GM12878 (cell line): Measurements from ENCODE around the gene NHSL1. TPM values are rescaled to one million over a fixed set of nuclear protein-coding genes. Genes with fewer than 3 reads are reported as not detected.

Source experiments
- ATAC-seq: fragments of 200-7000 bp; cut with Tn5 transposase; 3 replicates; pipeline ENCODE4 v1.9.1; 2020; ENCODE audit warnings: mild to moderate bottlenecking, moderate library complexity
- BruUV-seq: library from RNA; stranded (reverse); fragments of 400-500 nt; replicated peaks from 2 replicates; lab custom pipeline; 2021; lab: Mats Ljungman, UMichigan
- CTCF ChIA-PET: fragments of 300-600 bp; sonication (Branson Sonifier 250); formaldehyde crosslinking; extraction: SDS; loops from one replicate; lab custom pipeline; 2021; ENCODE audit warnings: inconsistent platforms; lab: Yijun Ruan, JAX
- POLR2A ChIA-PET: fragments of 350-600 bp; formaldehyde crosslinking; extraction: SDS; loops from one replicate; lab custom pipeline; 2021; ENCODE audit warnings: inconsistent platforms; lab: Charles Lee
- RAD21 ChIA-PET: fragments of 300-600 bp; sonication (Branson Sonifier 250); formaldehyde crosslinking; loops from one replicate; lab custom pipeline; 2023; ENCODE audit warnings: antibody characterized with exemption; ENCODE audit not compliant: unreplicated experiment; lab: Charles Lee
- SMC1A ChIA-PET: fragments of 300-600 bp; sonication (Branson Sonifier 250); formaldehyde crosslinking; loops from one replicate; lab custom pipeline; 2023; ENCODE audit not compliant: unreplicated experiment, uncharacterized antibody; lab: Charles Lee
- DNase-seq: peaks from one replicate; pipeline ENCODE4 v3.0.0-alpha.2; 2011; ENCODE audit warnings: low read depth, low spot score
- FAIRE-seq: peaks from 3 replicates; lab custom pipeline; 2011; peaks lifted over from hg19 to GRCh38; lab: Jason Lieb, UNC
- H2AFZ ChIP-seq: 2 replicates; pipeline ENCODE4 v1.6.0; 2011; ENCODE audit warnings: low read depth, low read length, control low read depth; ENCODE audit not compliant: control insufficient read depth
- H3K27ac ChIP-seq: 2 replicates; pipeline ENCODE4 v1.5.1; 2011; ENCODE audit warnings: control low read depth; ENCODE audit not compliant: control insufficient read depth, insufficient read depth
- H3K27me3 ChIP-seq, 2 experiments: replicated peaks in 1 of 2; 2 replicates each; pipeline versions ENCODE4 v1.6.0 to v1.6.1; 2011; ENCODE audit warnings: low read length in 1 of 2; ENCODE audit not compliant: control insufficient read depth in 2 of 2, insufficient read depth in 2 of 2
- H3K36me3 ChIP-seq, 2 experiments: 2 replicates each; pipeline ENCODE4 v1.5.1; 2011; ENCODE audit warnings: low read length in 1 of 2; ENCODE audit not compliant: control insufficient read depth in 2 of 2, insufficient read depth in 2 of 2
- H3K4me1 ChIP-seq: 2 replicates; pipeline ENCODE4 v1.6.1; 2011; ENCODE audit warnings: mild to moderate bottlenecking, low read length, moderate library complexity, mixed read lengths; ENCODE audit not compliant: control insufficient read depth, insufficient read depth
- H3K4me2 ChIP-seq: 2 replicates; pipeline ENCODE4 v1.6.0; 2011; ENCODE audit warnings: control low read depth; ENCODE audit not compliant: control insufficient read depth, insufficient read depth
- H3K4me3 ChIP-seq: fragments of 200-600 bp; sonication (generic); 2 replicates; pipeline ENCODE4 v1.5.1; 2016
- H3K79me2 ChIP-seq: 2 replicates; pipeline ENCODE4 v1.6.0; 2011; ENCODE audit warnings: low read length; ENCODE audit not compliant: control insufficient read depth, insufficient read depth
- H3K9ac ChIP-seq: 2 replicates; pipeline ENCODE4 v1.8.0; 2011; ENCODE audit warnings: low read length, control low read depth, mixed read lengths; ENCODE audit not compliant: control insufficient read depth, insufficient read depth
- H3K9me3 ChIP-seq: replicated peaks from 3 replicates; pipeline ENCODE4 v1.5.1; 2011; ENCODE audit warnings: mild to moderate bottlenecking, low read length; ENCODE audit not compliant: control insufficient read depth, insufficient read depth
- H4K20me1 ChIP-seq: 2 replicates; pipeline ENCODE4 v1.6.0; 2011; ENCODE audit not compliant: control insufficient read depth, insufficient read depth
- BMI1 ChIP-seq: fragments of 450-650 bp; IDR thresholded peaks from 2 replicates; pipeline ENCODE4 v1.6.1; 2016; ENCODE audit warnings: mild to moderate bottlenecking, moderate library complexity, borderline replicate concordance
- CEBPB ChIP-seq, 2 experiments: fragments of 150-350 bp in 1 of 2; IDR thresholded peaks; 2 replicates each; pipeline ENCODE4 v1.6.1; 2012 to 2014; ENCODE audit warnings: low read depth in 2 of 2, low read length in 2 of 2, borderline replicate concordance in 1 of 2, inconsistent platforms in 1 of 2
- CREM ChIP-seq: IDR thresholded peaks from 2 replicates; pipeline ENCODE4 v1.6.1; 2014; ENCODE audit warnings: antibody characterized with exemption, low read depth
- EGR1 ChIP-seq, 2 experiments: IDR thresholded peaks; 1 replicate in 1 of 2; 2 replicates in 1 of 2; pipeline ENCODE4 v1.6.1; 2011 to 2012; ENCODE audit warnings: low read depth in 2 of 2, low read length in 2 of 2, borderline replicate concordance in 1 of 2, mild to moderate bottlenecking in 1 of 2, moderate library complexity in 1 of 2
- HCFC1 ChIP-seq: fragments of 150-350 bp; IDR thresholded peaks from 2 replicates; pipeline ENCODE4 v1.6.1; 2014; ENCODE audit warnings: low read length
- HDAC6 ChIP-seq: fragments of 200-600 bp; sonication (generic); IDR thresholded peaks from one replicate; pipeline ENCODE4 v1.8.0; 2017; ENCODE audit warnings: antibody characterized with exemption; ENCODE audit not compliant: unreplicated experiment
- MTA2 ChIP-seq: fragments of 450-650 bp; IDR thresholded peaks from 2 replicates; pipeline ENCODE4 v1.6.1; 2016; ENCODE audit warnings: low read depth, mild to moderate bottlenecking, moderate library complexity
- NBN ChIP-seq: fragments of 450-650 bp; IDR thresholded peaks from 2 replicates; pipeline ENCODE4 v1.6.1; 2016
- POLR2A ChIP-seq: IDR thresholded peaks from 2 replicates; pipeline ENCODE4 v1.6.1; 2011; ENCODE audit warnings: low read depth, mild to moderate bottlenecking, low read length
- SUZ12 ChIP-seq: fragments of 200-600 bp; sonication (generic); IDR thresholded peaks from one replicate; pipeline ENCODE4 v1.6.1; 2018; ENCODE audit warnings: antibody characterized with exemption, mild to moderate bottlenecking; ENCODE audit not compliant: unreplicated experiment
- WGBS: methylation state at CpG from one replicate; pipeline ENCODE4 v1.1.6; 2016; ENCODE audit warnings: low lambda C conversion rate; ENCODE audit not compliant: insufficient replicate concordance, insufficient coverage; ENCODE audit errors: missing lambda C conversion rate; 5-methylcytosine and 5-hydroxymethylcytosine counted together
- in situ Hi-C: fragments of 300-500 bp; cut with MboI; formaldehyde crosslinking; loops from 9 replicates; pipeline ENCODE4 v1.14.3; 2018; ENCODE audit warnings: mixed read lengths
- intact Hi-C: fragments of 100-400 bp; cut with micrococcal nuclease; formaldehyde crosslinking; loops from one replicate; pipeline ENCODE4 v1.14.2; 2022; ENCODE audit not compliant: unreplicated experiment
- polyA plus RNA-seq, 11 experiments: library from polyadenylated mRNA; depleted of rRNA in 4 of 11; unstranded in 6 of 11; stranded (reverse) in 5 of 11; fragments of >200 nt; fragmentation: Nextera tagmentation in 4 of 11; fragmentation: Illumina TruSeq in 1 of 11; extraction: Ambion mirVana in 4 of 11; extraction: Trizol in 1 of 11; gene quantifications; 1 replicate in 1 of 11; 2 replicates in 10 of 11; pipeline versions ENCODE4 v1.2.1 to v1.2.3, GENCODE V29; 2011 to 2016; ENCODE audit warnings: inconsistent platforms in 2 of 11, missing spikeins in 2 of 11, low read depth in 1 of 11
- total RNA-seq, 4 experiments: library from RNA; depleted of rRNA in 3 of 4; stranded (reverse); fragments of >200 nt in 3 of 4; fragmentation: Illumina TruSeq in 1 of 4; extraction: Trizol in 1 of 4; gene quantifications; 2 replicates each; pipeline versions ENCODE4 v1.2.1 to v1.2.3, GENCODE V29; 2013 to 2021
- TF ChIP-seq, protein P1 (sequence below): fragments of 450-650 bp; IDR thresholded peaks from 2 replicates; pipeline ENCODE4 v1.6.1; 2016; ENCODE audit warnings: mild to moderate bottlenecking

Gene NHSL1
- total and polyA plus RNA-seq, 10 of the 15 experiments (the other 5 are each of a cell fraction or from before 2014, with no cell fraction given), result 0.26 to 14.1 (median 0.90) TPM

DNA sequence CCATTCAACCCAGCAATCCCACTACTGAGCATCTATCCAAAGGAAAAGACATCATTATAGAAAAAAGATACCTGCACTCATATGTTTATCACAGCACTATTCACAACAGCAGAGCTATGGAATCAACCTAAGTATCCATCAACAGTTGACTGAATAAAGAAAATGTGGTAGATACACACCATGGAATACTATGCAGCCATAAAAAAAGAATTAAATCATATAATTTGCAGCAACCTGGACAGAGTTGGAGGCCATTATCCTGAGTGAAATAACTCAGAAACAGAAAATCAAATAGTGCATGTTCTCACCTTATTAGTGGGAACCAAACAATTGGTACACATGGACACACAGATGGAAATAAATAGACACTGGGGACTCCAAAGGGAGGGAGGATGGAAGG, 23.2 kb downstream of the NHSL1 start (continued):
- TF ChIP-seq EGR1 (IDR thresholded peaks at IDR 0.05; ENCODE audit: borderline replicate concordance in 1 of 2, low read depth in 2 of 2, low read length in 2 of 2) (no peak), MTA2 (no peak), BMI1 (no peak), CEBPB (IDR thresholded peaks at IDR 0.05; ENCODE audit: borderline replicate concordance in 1 of 2, low read depth in 2 of 2, low read length in 2 of 2) (no peak), NBN (no peak), SUZ12 (no peak), POLR2A (no peak), CREM (no peak), HCFC1 (no peak)
- TF ChIP-seq, protein P1, sequence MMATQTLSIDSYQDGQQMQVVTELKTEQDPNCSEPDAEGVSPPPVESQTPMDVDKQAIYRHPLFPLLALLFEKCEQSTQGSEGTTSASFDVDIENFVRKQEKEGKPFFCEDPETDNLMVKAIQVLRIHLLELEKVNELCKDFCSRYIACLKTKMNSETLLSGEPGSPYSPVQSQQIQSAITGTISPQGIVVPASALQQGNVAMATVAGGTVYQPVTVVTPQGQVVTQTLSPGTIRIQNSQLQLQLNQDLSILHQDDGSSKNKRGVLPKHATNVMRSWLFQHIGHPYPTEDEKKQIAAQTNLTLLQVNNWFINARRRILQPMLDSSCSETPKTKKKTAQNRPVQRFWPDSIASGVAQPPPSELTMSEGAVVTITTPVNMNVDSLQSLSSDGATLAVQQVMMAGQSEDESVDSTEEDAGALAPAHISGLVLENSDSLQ, result no peak

DNA sequence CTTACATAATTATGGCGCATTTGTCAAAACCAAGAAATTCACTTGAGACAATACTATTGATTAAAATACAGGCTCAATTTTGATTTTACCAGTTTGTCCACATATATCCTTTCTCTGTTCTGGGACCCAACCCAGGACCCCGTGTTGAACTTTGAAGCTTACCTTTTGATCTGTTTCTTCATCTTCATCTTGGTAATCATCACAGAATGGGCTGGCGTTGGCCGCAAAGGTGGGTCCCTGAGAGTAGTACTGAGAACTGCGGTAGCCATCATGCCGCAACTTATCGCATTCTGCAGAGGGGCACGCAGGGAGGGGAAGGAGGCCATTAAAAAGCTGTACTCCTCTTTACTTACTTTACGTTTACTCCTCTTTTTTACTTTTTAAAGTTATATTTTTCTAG, 26.1 kb downstream of the NHSL1 start:
- H3K4me2 ChIP-seq, result no peak overlapping the region
- FAIRE-seq (no peak), ATAC-seq (no peak), DNase-seq (no peak)
- 75% methylated on average over 9 of the region's 9 CpGs for WGBS
- no peak overlapping the region for H3K27ac ChIP-seq
- BruUV-seq, result no TSS peak
- H2AFZ ChIP-seq, result no peak overlapping the region
- no peaks in the 10 kb centered on the region; a peak in 1 of 4 replicates for H3K36me3 ChIP-seq
- no peak overlapping the region for H3K9ac ChIP-seq
- RAD21 ChIA-PET, result interaction anchor here (1.4 kb wide), 1 partner anchor 18 kb away, joined by 4 read pairs; no protein-coding TSS in a partner anchor
- H3K27me3 ChIP-seq, result no peaks in the 10 kb centered on the region
- in situ Hi-C loops (no loop called here), intact Hi-C loops (no loop called here)
- POLR2A ChIA-PET, result interaction anchor here (0.9 kb wide), 1 partner anchor 10 kb away, joined by 3 read pairs; no protein-coding TSS in a partner anchor
- SMC1A ChIA-PET, result interaction anchor here (1.0 to 1.5 kb wide), 5 partner anchors 8 to 44 kb away, joined by 3 to 4 read pairs (median 3); no protein-coding TSS in a partner anchor
- no peaks in the 10 kb centered on the region for H3K79me2 ChIP-seq
- no peak overlapping the region for H3K4me3 ChIP-seq
- H3K4me1 ChIP-seq, result no peaks in the 10 kb centered on the region
- TF ChIP-seq SUZ12 (no peak), CREM (no peak), HDAC6 (no peak)
- TF ChIP-seq, all 136 proteins: peak for 0
- H4K20me1 ChIP-seq, result no peaks in the 10 kb centered on the region
- no peaks in the 10 kb centered on the region for H3K9me3 ChIP-seq
- CTCF ChIA-PET, result interaction anchor here (0.7 to 2.6 kb wide), 3 partner anchors 9 to 17 kb away, joined by 3 to 10 read pairs (median 3); no protein-coding TSS in a partner anchor
